Left cardiac atrium (tissue), 4 donors: ENCODE data around the gene PSMC4. TPM values are rescaled to one million over a fixed set of nuclear protein-coding genes. Genes with fewer than 3 reads are reported as not detected.
A peak's percentile ranks its signal among the peaks of the same experiment; 100 is the strongest.
"Not testable (repeated sequence)": the region's sequence is repeated elsewhere in the genome, so short reads cannot be mapped to it uniquely, and the experiment has no call there.

ENCODE experiments used
- ATAC-seq, 2 donors: fragments of 200-7000 bp; cut with Tn5 transposase; one replicate each; pipeline ENCODE4 v1.9.1; 2020; ENCODE audit warnings: mild to moderate bottlenecking in 2 of 2, moderate library complexity in 2 of 2
- DNase-seq: peaks from one replicate; pipeline ENCODE4 v3.0.0-alpha.2; 2020
- intact Hi-C, 2 donors: fragments of 100-400 bp; cut with DNase I; formaldehyde crosslinking; loops; one replicate each; pipeline versions ENCODE4 v1.14.1 to v1.15.1; 2022 to 2023
- total RNA-seq, 2 donors: library from RNA; stranded (reverse); fragmentation: NEBNext Ultra II Directional; extraction: Animal tissue kit (Norgen Biotek cat#: 25700); gene quantifications; one replicate each; pipeline ENCODE4 v1.2.1, GENCODE V29; 2021
- donor health status: DM: no; HTN: yes; CAD: no.
- donor health status: DM: no; HTN: yes; CAD: no; lungs with severe emphysema.
- donor health status: DM: yes; HTN: yes; CAD: no.
- donor health status: Dilated cardiomyopathy.

PSMC4 gene
- total RNA-seq, 2 donors from 2014 or later = 62.3 to 79.1 TPM

GRCh38 chr19:39941615-39942365 lies 29.2 kb upstream of the PSMC4 start:
- ATAC-seq = peak; percentile 71 to 75
- DNase-seq = no peak
- intact Hi-C loops = no loop called here

GRCh38 chr19:39942366-39942730 lies 28.6 kb upstream of the PSMC4 start:
- no peak for DNase-seq
- ATAC-seq = no peak
- intact Hi-C loops = no loop called here

GRCh38 chr19:39943586-39943985 lies 27.4 kb upstream of the PSMC4 start:
- intact Hi-C loops = no loop called here
- ATAC-seq = no peak

GRCh38 chr19:39946532-39946931 lies 24.4 kb upstream of the PSMC4 start:
- no peak for DNase-seq
- intact Hi-C loops = no loop called here
- ATAC-seq = no peak

More at GRCh38 chr19:39943586-39943985, 27.4 kb upstream of the PSMC4 start:
- no peak for DNase-seq

- intact Hi-C loops = no loop called here
- ATAC-seq (no peak), DNase-seq (no peak)
These were observed 21.8 kb upstream of the PSMC4 start for GRCh38 chr19:39949026-39949747.

- ATAC-seq (no peak), DNase-seq (no peak)
- intact Hi-C loops = no loop called here
These were observed 19.8 kb upstream of the PSMC4 start for GRCh38 chr19:39951065-39951650.

GRCh38 chr19:39951686-39952085 lies 19.3 kb upstream of the PSMC4 start:
- intact Hi-C loops = no loop called here
- ATAC-seq (no peak), DNase-seq (no peak)

- no peak for DNase-seq
- ATAC-seq = no peak
- intact Hi-C loops = no loop called here
These were observed 17.1 kb upstream of the PSMC4 start for GRCh38 chr19:39953915-39954314.

GRCh38 chr19:39957886-39958285 lies 13.1 kb upstream of the PSMC4 start:
- ATAC-seq, intact Hi-C loops, DNase-seq: not testable (repeated sequence)

- DNase-seq, ATAC-seq, intact Hi-C loops: not testable (repeated sequence)
These were observed 12.0 kb upstream of the PSMC4 start for GRCh38 chr19:39958942-39959341.

GRCh38 chr19:39959407-39959806 lies 11.6 kb upstream of the PSMC4 start:
- DNase-seq, ATAC-seq, intact Hi-C loops: not testable (repeated sequence)

- intact Hi-C loops = no loop called here
- no peak for ATAC-seq
- no peak for DNase-seq
These were observed 7.1 kb upstream of the PSMC4 start for GRCh38 chr19:39963898-39964297.

- no peak for DNase-seq
- intact Hi-C loops = loop anchor here in 1 of 2 donors (5.0 kb wide), 1 partner anchor 174 kb away; no protein-coding TSS in a partner anchor
- no peak for ATAC-seq
These were observed 4.3 kb upstream of the PSMC4 start for GRCh38 chr19:39966617-39967016.

- no peak for ATAC-seq
- intact Hi-C loops = loop anchor here in 1 of 2 donors (5.0 kb wide), 1 partner anchor 175 kb away; no protein-coding TSS in a partner anchor
- no peak for DNase-seq
These were observed 3.4 kb upstream of the PSMC4 start for GRCh38 chr19:39967561-39967960.

- intact Hi-C loops = loop anchor here in 1 of 2 donors (5.0 kb wide), 1 partner anchor 176 kb away; no protein-coding TSS in a partner anchor
- DNase-seq (no peak), ATAC-seq (no peak)
These were observed 2.2 kb upstream of the PSMC4 start for GRCh38 chr19:39968789-39969188.

- intact Hi-C loops = loop anchor here in 1 of 2 donors (5.0 kb wide), 1 partner anchor 177 kb away; no protein-coding TSS in a partner anchor
- no peak for ATAC-seq
- no peak for DNase-seq
These were observed 1.7 kb upstream of the PSMC4 start for GRCh38 chr19:39969266-39969665.

- ATAC-seq = no peak
- DNase-seq = no peak
- intact Hi-C loops = loop anchor here in 1 of 2 donors (5.0 kb wide), 1 partner anchor 178 kb away; no protein-coding TSS in a partner anchor
These were observed 1.1 kb upstream of the PSMC4 start for GRCh38 chr19:39969681-39970424.

- DNase-seq = no peak
- ATAC-seq = peak in 1 of 2 donors; percentile 20
- intact Hi-C loops = no loop called here
These were observed 615 bp upstream of the PSMC4 start for GRCh38 chr19:39970425-39970674.

GRCh38 chr19:39971380-39972035 lies 543 bp downstream of the PSMC4 start:
- peak in 1 of 2 donors; percentile 3 for ATAC-seq
- intact Hi-C loops = no loop called here
- DNase-seq = peak; percentile 43
